ENCODE results near the gene SART1.

- TF ChIP-seq ZNF274 (IDR thresholded peaks at IDR 0.05; ENCODE audit: low read depth, low read length) (no peak), YY1 (IDR thresholded peaks at IDR 0.05; ENCODE audit: insufficient read depth, insufficient read length) (no peak), SUZ12 (IDR thresholded peaks at IDR 0.05; ENCODE audit: extremely low read depth, insufficient read depth, insufficient read length) (no peak)
Measured at GRCh38 chr11:65992056-65992455, 30.5 kb downstream of the SART1 start.

All from NT2/D1 (cell line).